Fibroblast of villous mesenchyme (primary cell): ENCODE measurements around the gene PKIB. TPM values are rescaled to one million over a fixed set of nuclear protein-coding genes. Genes with fewer than 3 reads are reported as not detected.

Experiments
- DNase-seq: peaks from one replicate; pipeline ENCODE4 v3.0.0-alpha.2; 2010; ENCODE audit warnings: low read depth
- H3K4me3 ChIP-seq: 2 replicates; pipeline ENCODE4 v1.5.1; 2011; ENCODE audit warnings: low read depth, mild to moderate bottlenecking, low read length
- total RNA-seq: library from RNA; depleted of rRNA; stranded (reverse); fragments of >200 nt; gene quantifications from 2 replicates; pipeline ENCODE4 v1.2.3, GENCODE V29; 2012
- TF ChIP-seq, protein P1 (sequence below): IDR thresholded peaks from 2 replicates; pipeline ENCODE4 v1.5.1; 2012; ENCODE audit warnings: low read depth, mild to moderate bottlenecking, low read length; ENCODE audit not compliant: insufficient read depth

PKIB gene
- total RNA-seq, 1 donor: 13.8 TPM

DNA sequence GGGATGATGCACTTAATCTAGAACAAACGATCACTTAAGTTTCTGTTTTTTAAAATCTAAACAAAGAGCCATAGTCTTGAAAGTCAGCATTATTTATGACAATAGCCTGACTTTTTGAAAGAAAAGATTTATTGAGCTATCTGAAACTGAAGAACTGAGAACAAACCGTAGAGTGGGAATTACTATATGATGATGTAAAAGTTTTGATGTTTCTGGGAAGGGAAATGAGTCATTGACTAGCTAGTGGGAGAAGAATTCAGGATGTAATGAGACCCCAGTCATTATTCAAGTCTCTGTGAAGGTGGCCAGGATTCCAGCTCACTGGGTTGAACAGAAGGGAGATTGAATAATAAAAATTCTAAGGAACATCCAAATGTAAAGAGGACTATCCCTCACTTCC, 85.9 kb downstream of the PKIB start:
- no peak overlapping the region for H3K4me3 ChIP-seq
- peak; percentile 70 for DNase-seq
- TF ChIP-seq, protein P1, sequence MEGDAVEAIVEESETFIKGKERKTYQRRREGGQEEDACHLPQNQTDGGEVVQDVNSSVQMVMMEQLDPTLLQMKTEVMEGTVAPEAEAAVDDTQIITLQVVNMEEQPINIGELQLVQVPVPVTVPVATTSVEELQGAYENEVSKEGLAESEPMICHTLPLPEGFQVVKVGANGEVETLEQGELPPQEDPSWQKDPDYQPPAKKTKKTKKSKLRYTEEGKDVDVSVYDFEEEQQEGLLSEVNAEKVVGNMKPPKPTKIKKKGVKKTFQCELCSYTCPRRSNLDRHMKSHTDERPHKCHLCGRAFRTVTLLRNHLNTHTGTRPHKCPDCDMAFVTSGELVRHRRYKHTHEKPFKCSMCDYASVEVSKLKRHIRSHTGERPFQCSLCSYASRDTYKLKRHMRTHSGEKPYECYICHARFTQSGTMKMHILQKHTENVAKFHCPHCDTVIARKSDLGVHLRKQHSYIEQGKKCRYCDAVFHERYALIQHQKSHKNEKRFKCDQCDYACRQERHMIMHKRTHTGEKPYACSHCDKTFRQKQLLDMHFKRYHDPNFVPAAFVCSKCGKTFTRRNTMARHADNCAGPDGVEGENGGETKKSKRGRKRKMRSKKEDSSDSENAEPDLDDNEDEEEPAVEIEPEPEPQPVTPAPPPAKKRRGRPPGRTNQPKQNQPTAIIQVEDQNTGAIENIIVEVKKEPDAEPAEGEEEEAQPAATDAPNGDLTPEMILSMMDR: no peak

DNA sequence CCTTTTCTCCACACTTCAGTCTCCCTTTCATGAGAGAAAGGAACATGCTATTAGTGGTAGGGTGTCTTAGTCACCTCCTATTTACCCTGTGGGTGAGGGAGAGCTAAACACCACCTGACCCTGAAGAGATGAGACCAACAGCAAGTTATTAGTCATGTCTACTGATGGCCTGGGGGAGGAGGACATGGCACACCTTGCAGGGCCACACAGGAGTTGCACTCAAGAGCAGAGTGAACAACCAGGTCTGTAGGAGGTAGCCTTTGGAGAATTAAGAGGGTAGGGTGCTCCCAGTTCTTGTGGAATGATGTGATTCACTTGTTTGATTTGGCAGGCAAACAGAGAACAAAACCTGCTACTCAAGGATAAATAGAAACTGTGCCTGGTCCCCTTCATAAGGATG, 86.6 kb downstream of the PKIB start:
- TF ChIP-seq, protein P1: no peak
- no peak overlapping the region for H3K4me3 ChIP-seq
- no peak for DNase-seq

DNA sequence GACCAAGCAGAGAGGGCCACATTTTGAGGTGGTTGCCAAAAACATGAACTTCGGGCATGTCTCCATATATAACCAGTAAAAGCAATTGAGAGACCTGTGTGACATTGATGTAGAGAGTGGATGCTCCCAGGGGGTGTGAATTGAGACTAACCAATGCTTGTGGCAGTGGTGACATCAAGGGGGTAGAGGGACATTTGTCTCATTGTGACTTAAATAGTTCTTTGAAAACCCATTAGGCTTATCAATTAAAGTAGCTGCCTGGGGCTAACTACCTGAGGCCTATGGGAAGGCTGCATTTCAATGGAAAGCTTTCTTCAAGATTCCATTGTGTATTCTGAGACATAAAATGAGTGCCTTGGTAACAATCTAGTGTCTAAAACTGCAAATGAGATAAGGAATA, 87.3 kb downstream of the PKIB start:
- TF ChIP-seq, protein P1: no peak
- H3K4me3 ChIP-seq: no peak overlapping the region
- DNase-seq: no peak

DNA sequence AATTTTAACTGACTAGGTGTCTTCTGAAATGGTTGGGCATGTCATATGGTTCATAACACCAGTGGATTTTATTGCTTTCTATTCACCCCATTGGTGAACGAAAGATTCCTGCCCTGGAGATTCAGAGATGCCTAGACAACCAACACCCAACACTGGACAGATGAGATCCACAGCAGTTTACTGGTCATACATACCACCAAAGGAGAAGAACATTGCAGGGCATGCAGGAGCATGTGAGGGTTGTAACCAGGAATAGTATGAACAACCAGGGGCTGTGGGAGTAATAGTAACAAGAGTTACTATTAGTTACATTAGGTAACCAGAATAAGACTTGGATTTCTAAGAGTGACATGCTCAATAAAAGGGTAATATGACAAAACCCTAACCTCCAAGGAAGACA, 91.5 kb downstream of the PKIB start:
- no peak overlapping the region for H3K4me3 ChIP-seq
- TF ChIP-seq, protein P1: no peak
- DNase-seq: no peak

DNA sequence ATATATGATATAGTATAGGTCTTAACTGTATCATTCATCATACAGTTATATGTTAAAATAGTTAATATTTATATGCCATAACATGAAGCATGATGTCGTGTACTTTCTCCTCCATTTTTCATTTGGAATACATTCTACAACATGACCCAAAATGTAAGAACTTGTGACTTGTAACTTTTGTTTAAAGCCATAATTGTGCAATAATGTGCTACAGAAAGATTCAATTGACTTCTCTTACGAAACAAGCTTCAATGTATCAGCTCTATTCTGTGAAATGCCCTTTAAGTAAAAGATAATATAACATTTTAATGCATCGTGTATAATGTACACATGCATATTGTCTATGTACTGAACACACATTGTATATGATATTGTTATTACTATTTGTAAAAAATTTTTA, 92.6 kb downstream of the PKIB start:
- TF ChIP-seq, protein P1: no peak
- DNase-seq: peak; percentile 10
- no peak overlapping the region for H3K4me3 ChIP-seq

DNA sequence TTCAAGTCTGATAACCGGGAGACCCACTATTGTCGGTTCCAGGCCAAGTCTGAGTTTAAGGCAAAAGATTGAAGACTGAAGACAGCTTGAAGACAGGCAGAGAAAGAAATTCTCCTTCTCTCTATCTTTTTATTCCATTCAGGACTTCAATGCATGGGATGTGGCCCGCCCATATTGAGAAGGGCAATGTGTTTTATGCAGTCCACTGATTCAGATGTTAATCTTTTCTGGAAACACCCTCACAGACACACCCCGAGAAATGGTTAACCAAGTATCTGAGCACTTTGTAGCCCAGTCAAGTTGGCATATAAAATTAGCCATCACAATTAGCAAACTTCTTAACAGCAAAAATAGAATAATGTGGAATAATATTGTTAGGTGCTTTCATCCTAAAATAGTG, 93.9 kb downstream of the PKIB start:
- DNase-seq: no peak
- TF ChIP-seq, protein P1: no peak
- no peak overlapping the region for H3K4me3 ChIP-seq

DNA sequence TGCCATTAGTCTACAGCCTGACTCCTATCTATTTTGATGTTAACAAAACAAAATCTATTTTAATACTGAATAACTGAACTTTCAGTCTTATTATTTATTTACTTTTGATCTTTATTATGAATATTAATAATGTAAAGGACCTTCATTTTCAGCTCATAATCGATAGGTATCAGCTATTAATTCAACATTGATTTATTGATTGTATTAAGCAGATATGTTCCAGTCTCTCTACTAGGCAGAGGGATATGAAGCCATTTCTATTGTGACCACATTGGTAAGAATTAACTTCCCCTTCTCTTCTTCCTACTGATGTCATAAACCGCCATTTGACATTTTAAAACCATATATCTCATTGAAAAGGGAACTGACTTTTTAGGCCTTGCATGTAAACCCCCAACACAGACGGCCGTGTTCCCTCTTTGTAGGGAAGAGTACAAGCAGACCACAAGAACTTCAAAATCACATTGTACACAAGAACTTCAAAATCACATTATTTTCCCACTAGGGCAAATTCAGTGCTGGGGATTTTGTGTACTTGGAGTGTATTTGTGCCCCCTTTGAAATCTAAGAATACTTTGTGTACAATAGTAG, 99.8 kb downstream of the PKIB start:
- no peak overlapping the region for H3K4me3 ChIP-seq
- TF ChIP-seq, protein P1: no peak
- no peak for DNase-seq
